ENCODE measurements around the gene OTOP2.

The OTOP2 gene

GRCh38 chr17:74923538-74924249 is 379 bp upstream of the OTOP2 start:
- H2BK5ac ChIP-seq (ENCODE audit: low read depth, low read length, poor library complexity), result no peak overlapping the region
- no peak overlapping the region for H3K9ac ChIP-seq (ENCODE audit: low read length)
- no peak overlapping the region for H3K4me3 ChIP-seq (ENCODE audit: low read depth, low read length)
- no CpG with 5 or more reads among the region's 59 CpGs for WGBS (ENCODE audit: extremely low coverage, insufficient coverage, insufficient read length)
- H3K14ac ChIP-seq (ENCODE audit: low read length), result no peak overlapping the region
- H3K9me3 ChIP-seq (ENCODE audit: insufficient read depth, low read depth, low read length), result peaks cover 13% of the 10 kb centered on the region
- H3K36me3 ChIP-seq (ENCODE audit: control insufficient read depth in 1 of 2, insufficient read depth in 2 of 2, low read length in 2 of 2), result no peaks in the 10 kb centered on the region
- H3K79me1 ChIP-seq (ENCODE audit: low read length), result no peaks in the 10 kb centered on the region
- no peaks in the 10 kb centered on the region for H3K79me2 ChIP-seq (ENCODE audit: control insufficient read depth, insufficient read depth, low read length, poor library complexity)
- DNase-seq, result peak; percentile 36 to 81
- no peak overlapping the region for H3K23ac ChIP-seq (ENCODE audit: low read length)
- H2AK5ac ChIP-seq (ENCODE audit: low read length), result no peak overlapping the region
- H4K91ac ChIP-seq (ENCODE audit: low read depth, low read length), result no peak overlapping the region
- no peak overlapping the region for H2BK12ac ChIP-seq (ENCODE audit: low read length)
- peaks cover 34% of the 10 kb centered on the region for H3K27me3 ChIP-seq (ENCODE audit: insufficient read depth, low read length)
- no peak overlapping the region for H2BK120ac ChIP-seq (ENCODE audit: insufficient read depth, low read length, poor library complexity)
- H4K8ac ChIP-seq (ENCODE audit: low read depth, low read length), result no peak overlapping the region
- H2AFZ ChIP-seq (ENCODE audit: insufficient read depth, low read length, poor library complexity), result no peak overlapping the region
- peak overlapping the region; percentile 48 for H3K4me2 ChIP-seq (ENCODE audit: low read length)
- no peak overlapping the region for H3K18ac ChIP-seq (ENCODE audit: low read length)
- no peaks in the 10 kb centered on the region for H3K4me1 ChIP-seq (ENCODE audit: control insufficient read depth in 1 of 2, insufficient read depth in 2 of 2, low read length in 2 of 2)
- no peak overlapping the region for H3K4ac ChIP-seq (ENCODE audit: low read depth, low read length)
- no peak overlapping the region for H4K12ac ChIP-seq (ENCODE audit: low read depth, low read length)
- no peak overlapping the region for H3K27ac ChIP-seq (ENCODE audit: low read depth, low read length)

GRCh38 chr17:74925242-74925641 is 1.2 kb downstream of the OTOP2 start:
- Histone ChIP-seq H3K4me2 (ENCODE audit: low read length) (no peak overlapping the region), H2AFZ (ENCODE audit: insufficient read depth, low read length, poor library complexity) (no peak overlapping the region), H3K27ac (ENCODE audit: low read depth, low read length) (no peak overlapping the region), H3K79me1 (ENCODE audit: low read length) (no peaks in the 10 kb centered on the region), H4K12ac (ENCODE audit: low read depth, low read length) (no peak overlapping the region), H2BK12ac (ENCODE audit: low read length) (no peak overlapping the region), H3K9ac (ENCODE audit: low read length) (no peak overlapping the region), H3K36me3 (ENCODE audit: control insufficient read depth in 1 of 2, insufficient read depth in 2 of 2, low read length in 2 of 2) (no peaks in the 10 kb centered on the region), H2BK120ac (ENCODE audit: insufficient read depth, low read length, poor library complexity) (no peak overlapping the region), H3K4ac (ENCODE audit: low read depth, low read length) (no peak overlapping the region), H2BK5ac (ENCODE audit: low read depth, low read length, poor library complexity) (no peak overlapping the region), H4K91ac (ENCODE audit: low read depth, low read length) (no peak overlapping the region), H3K79me2 (ENCODE audit: control insufficient read depth, insufficient read depth, low read length, poor library complexity) (no peaks in the 10 kb centered on the region), H3K18ac (ENCODE audit: low read length) (no peak overlapping the region), H3K23ac (ENCODE audit: low read length) (no peak overlapping the region), H3K14ac (ENCODE audit: low read length) (no peak overlapping the region), H3K4me1 (ENCODE audit: control insufficient read depth in 1 of 2, insufficient read depth in 2 of 2, low read length in 2 of 2) (no peaks in the 10 kb centered on the region), H4K8ac (ENCODE audit: low read depth, low read length) (no peak overlapping the region), H2AK5ac (ENCODE audit: low read length) (no peak overlapping the region), H3K4me3 (ENCODE audit: low read depth, low read length) (no peak overlapping the region), H3K9me3 (ENCODE audit: insufficient read depth, low read depth, low read length) (peaks cover 13% of the 10 kb centered on the region), H3K27me3 (ENCODE audit: insufficient read depth, low read length) (peaks cover 34% of the 10 kb centered on the region)
- no CpG with 5 or more reads among the region's 3 CpGs for WGBS (ENCODE audit: extremely low coverage, insufficient coverage, insufficient read length)
- DNase-seq, result no peak

GRCh38 chr17:74928786-74929185 is 4.7 kb downstream of the OTOP2 start:
- no peak overlapping the region for H2AK5ac ChIP-seq (ENCODE audit: low read length)
- no peak overlapping the region for H4K12ac ChIP-seq (ENCODE audit: low read depth, low read length)
- no peak overlapping the region for H2BK12ac ChIP-seq (ENCODE audit: low read length)
- H4K91ac ChIP-seq (ENCODE audit: low read depth, low read length), result no peak overlapping the region
- no peak overlapping the region for H4K8ac ChIP-seq (ENCODE audit: low read depth, low read length)
- no peak overlapping the region for H3K4me2 ChIP-seq (ENCODE audit: low read length)
- H3K27ac ChIP-seq (ENCODE audit: low read depth, low read length), result no peak overlapping the region
- no peak overlapping the region for H2BK5ac ChIP-seq (ENCODE audit: low read depth, low read length, poor library complexity)
- H3K79me2 ChIP-seq (ENCODE audit: control insufficient read depth, insufficient read depth, low read length, poor library complexity), result no peaks in the 10 kb centered on the region
- H3K4me1 ChIP-seq (ENCODE audit: control insufficient read depth in 1 of 2, insufficient read depth in 2 of 2, low read length in 2 of 2), result no peaks in the 10 kb centered on the region
- WGBS (ENCODE audit: extremely low coverage, insufficient coverage, insufficient read length), result no CpG with 5 or more reads among the region's 6 CpGs
- DNase-seq, result no peak
- H3K27me3 ChIP-seq (ENCODE audit: insufficient read depth, low read length), result peaks cover 25% of the 10 kb centered on the region
- H2BK120ac ChIP-seq (ENCODE audit: insufficient read depth, low read length, poor library complexity), result no peak overlapping the region
- no peaks in the 10 kb centered on the region for H3K36me3 ChIP-seq (ENCODE audit: control insufficient read depth in 1 of 2, insufficient read depth in 2 of 2, low read length in 2 of 2)
- H3K14ac ChIP-seq (ENCODE audit: low read length), result no peak overlapping the region
- H2AFZ ChIP-seq (ENCODE audit: insufficient read depth, low read length, poor library complexity), result no peak overlapping the region
- H3K9me3 ChIP-seq (ENCODE audit: insufficient read depth, low read depth, low read length), result peaks cover 11% of the 10 kb centered on the region
- no peak overlapping the region for H3K4ac ChIP-seq (ENCODE audit: low read depth, low read length)
- no peak overlapping the region for H3K4me3 ChIP-seq (ENCODE audit: low read depth, low read length)
- no peak overlapping the region for H3K9ac ChIP-seq (ENCODE audit: low read length)
- H3K79me1 ChIP-seq (ENCODE audit: low read length), result no peaks in the 10 kb centered on the region
- no peak overlapping the region for H3K23ac ChIP-seq (ENCODE audit: low read length)
- no peak overlapping the region for H3K18ac ChIP-seq (ENCODE audit: low read length)

- no CpG with 5 or more reads among the region's 24 CpGs for WGBS (ENCODE audit: extremely low coverage, insufficient coverage, insufficient read length)
- peaks cover 19% of the 10 kb centered on the region for H3K27me3 ChIP-seq (ENCODE audit: insufficient read depth, low read length)
Observed at GRCh38 chr17:74930535-74931036, 6.5 kb downstream of the OTOP2 start.

More at GRCh38 chr17:74930535-74931036, 6.5 kb downstream of the OTOP2 start:
- H3K4ac ChIP-seq (ENCODE audit: low read depth, low read length), result no peak overlapping the region
- no peak overlapping the region for H3K4me2 ChIP-seq (ENCODE audit: low read length)
- no peak overlapping the region for H2BK5ac ChIP-seq (ENCODE audit: low read depth, low read length, poor library complexity)
- no peak overlapping the region for H3K27ac ChIP-seq (ENCODE audit: low read depth, low read length)
- no peak overlapping the region for H4K12ac ChIP-seq (ENCODE audit: low read depth, low read length)
- no peak overlapping the region for H2AFZ ChIP-seq (ENCODE audit: insufficient read depth, low read length, poor library complexity)
- no peaks in the 10 kb centered on the region for H3K79me2 ChIP-seq (ENCODE audit: control insufficient read depth, insufficient read depth, low read length, poor library complexity)
- no peak overlapping the region for H3K23ac ChIP-seq (ENCODE audit: low read length)
- peak overlapping the region; percentile 23 for H3K4me3 ChIP-seq (ENCODE audit: low read depth, low read length)
- no peak overlapping the region for H4K91ac ChIP-seq (ENCODE audit: low read depth, low read length)
- H3K4me1 ChIP-seq (ENCODE audit: control insufficient read depth in 1 of 2, insufficient read depth in 2 of 2, low read length in 2 of 2), result no peaks in the 10 kb centered on the region
- H3K9ac ChIP-seq (ENCODE audit: low read length), result no peak overlapping the region
- no peak overlapping the region for H2BK12ac ChIP-seq (ENCODE audit: low read length)
- no peak overlapping the region for H2BK120ac ChIP-seq (ENCODE audit: insufficient read depth, low read length, poor library complexity)
- H2AK5ac ChIP-seq (ENCODE audit: low read length), result no peak overlapping the region
- H3K14ac ChIP-seq (ENCODE audit: low read length), result no peak overlapping the region
- no peaks in the 10 kb centered on the region for H3K79me1 ChIP-seq (ENCODE audit: low read length)
- no peak for DNase-seq
- H4K8ac ChIP-seq (ENCODE audit: low read depth, low read length), result no peak overlapping the region
- H3K9me3 ChIP-seq (ENCODE audit: insufficient read depth, low read depth, low read length), result peaks cover 2% of the 10 kb centered on the region
- no peak overlapping the region for H3K18ac ChIP-seq (ENCODE audit: low read length)
- no peaks in the 10 kb centered on the region for H3K36me3 ChIP-seq (ENCODE audit: control insufficient read depth in 1 of 2, insufficient read depth in 2 of 2, low read length in 2 of 2)

All from trophoblast cell (in vitro differentiated cells and primary cell).